ENCODE data around the gene ABCC2.
"Not testable (repeated sequence)": the region's sequence is repeated elsewhere in the genome, so short reads cannot be mapped to it uniquely, and the experiment has no call there.

ABCC2 gene

DNA sequence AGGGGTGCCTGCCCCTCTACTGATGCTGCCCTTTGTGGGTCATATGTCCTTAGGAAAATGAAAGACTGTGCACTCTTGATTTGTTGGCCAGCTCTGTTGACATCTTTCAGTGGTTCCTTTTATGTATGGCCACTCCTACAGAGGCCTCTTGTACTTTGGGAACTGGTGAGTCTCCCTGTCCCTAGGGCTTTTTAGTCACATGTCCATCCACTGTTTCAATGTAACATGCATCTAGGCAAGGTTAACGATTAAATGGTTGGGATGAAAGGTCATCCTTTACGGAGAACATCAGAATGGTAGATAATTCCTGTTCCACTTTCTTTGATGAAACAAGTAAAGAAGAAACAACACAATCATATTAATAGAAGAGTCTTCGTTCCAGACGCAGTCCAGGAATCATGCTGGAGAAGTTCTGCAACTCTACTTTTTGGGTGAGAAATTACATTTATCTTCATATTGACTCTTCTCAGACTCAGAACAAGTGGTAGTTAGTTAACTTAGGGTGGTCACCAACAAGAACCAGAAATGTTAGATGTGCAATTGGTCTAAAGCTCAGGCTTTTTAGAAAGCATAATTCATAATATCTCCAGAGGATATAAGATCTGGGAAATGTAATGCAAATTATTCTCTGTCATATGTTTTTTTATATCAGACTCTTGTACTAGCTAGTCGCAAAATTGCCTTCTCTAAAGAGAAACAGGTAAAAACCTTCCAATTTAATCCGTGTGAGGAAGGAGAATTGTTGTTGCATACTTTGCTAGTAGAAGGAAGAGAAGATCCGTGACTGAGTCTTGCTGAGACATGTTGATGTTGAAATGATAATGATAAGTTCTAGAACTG lies at the start of gene ABCC2:
TSS of gene ABCC2 (plus strand) at position 194 of the 840 bp plus-strand sequence. CDS start at position 399, 205 bp downstream.
- ATAC-seq = no peak

DNA sequence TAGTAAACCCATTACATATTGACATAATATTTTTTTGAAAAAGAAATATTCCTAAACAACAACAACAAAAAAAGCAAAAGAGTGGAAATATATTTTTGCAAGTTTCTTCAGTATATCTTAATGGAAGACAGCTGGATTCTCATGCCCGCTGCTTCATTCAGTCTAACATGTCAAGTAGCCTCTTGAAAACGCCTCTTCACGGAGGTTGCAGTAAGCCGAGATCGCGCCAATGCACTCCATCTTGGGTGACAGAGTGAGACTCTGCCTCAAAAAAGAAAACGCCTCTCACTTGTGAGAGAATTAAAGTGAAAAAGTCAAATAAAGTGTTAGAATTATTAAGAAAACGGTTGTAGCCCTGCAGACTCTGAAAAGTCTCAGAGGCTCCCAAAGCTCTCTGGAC lies 49.1 kb upstream of the ABCC2 start:
- ATAC-seq = no peak

DNA sequence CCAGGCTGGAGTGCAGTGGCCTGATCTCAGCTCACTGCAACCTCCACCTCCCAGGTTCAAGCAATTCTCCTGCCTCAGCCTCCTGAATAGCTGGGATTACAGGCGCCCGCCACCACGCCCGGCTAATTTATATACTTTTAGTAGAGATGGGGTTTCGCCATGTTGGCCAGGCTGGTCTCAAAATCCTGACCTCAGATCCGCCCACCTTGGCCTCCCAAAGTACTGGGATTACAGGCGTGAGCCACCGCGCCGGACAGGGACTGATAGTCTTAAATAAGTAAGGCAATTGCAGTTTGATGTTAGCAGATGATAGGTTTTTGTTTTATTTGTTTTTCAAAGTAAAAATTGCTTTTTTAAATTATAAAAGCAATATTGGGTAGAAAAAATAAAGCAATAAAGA lies 48.3 kb upstream of the ABCC2 start:
- ATAC-seq = not testable (repeated sequence)

DNA sequence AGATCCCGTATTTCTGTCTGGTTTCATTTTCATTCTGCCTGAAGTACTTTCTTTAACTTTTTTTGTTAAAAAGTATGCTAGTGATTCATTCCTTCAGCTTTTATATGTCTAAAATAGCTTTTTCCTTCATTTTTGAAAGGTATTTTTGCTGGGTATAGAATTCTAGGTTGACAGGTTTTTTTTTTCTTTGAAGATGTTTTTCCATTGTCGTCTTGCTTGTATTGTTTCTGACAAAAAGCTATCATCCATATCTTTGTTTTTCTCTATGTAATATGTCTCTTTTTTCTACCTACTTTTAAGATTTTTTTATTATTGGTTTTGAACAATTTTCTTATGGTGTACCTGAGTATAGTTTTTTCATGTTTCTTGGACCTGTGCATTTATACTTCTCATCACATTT lies 42.2 kb upstream of the ABCC2 start:
- ATAC-seq = no peak

DNA sequence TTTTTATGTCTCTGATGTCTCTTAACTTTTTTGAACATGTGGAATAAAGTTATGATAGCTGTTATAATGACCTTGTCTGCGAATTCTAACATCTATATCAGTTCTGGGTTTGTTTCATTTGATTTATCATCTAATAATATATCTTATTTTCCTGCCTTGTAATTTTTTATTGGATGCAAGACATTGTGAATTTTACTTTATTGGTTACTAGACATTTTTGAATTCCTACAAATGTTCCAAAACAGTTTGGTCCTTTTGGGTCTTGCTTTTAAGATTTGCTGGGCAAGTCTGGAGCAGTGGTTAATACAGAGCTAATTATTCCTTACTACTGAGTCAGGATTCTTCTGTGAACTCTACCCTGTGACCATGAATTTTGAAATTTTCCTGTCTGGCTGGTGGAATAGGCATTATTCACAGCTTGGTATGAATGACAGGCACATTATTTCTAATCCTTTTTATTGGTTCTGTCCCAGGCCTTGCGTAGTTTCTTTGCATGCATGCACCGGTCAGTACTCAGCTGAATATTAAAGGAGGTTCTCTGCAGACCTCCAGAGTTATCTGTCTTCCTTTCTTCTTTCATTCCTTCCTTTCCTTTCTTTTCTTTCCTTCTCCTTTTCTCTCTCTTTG lies 41.4 kb upstream of the ABCC2 start:
- no peak for ATAC-seq

DNA sequence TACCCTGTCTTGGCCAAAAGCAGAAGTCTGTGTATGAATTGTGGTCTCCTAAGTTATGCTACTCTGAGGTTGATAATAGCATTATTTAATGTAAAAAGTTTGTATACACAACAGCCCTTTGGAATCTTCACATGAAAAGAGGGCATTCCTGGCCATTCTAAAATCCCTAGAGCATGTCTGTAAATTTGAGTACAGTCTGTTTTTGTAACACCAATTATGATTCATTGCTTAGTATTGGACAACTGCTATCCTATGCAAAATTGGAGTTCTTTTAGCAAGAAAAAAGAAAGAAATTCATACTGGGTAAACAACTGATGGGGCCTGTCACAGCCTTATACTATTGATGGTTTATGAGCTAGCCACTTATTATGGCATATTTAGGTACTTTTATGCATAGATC lies 40.2 kb upstream of the ABCC2 start:
- no peak for ATAC-seq

DNA sequence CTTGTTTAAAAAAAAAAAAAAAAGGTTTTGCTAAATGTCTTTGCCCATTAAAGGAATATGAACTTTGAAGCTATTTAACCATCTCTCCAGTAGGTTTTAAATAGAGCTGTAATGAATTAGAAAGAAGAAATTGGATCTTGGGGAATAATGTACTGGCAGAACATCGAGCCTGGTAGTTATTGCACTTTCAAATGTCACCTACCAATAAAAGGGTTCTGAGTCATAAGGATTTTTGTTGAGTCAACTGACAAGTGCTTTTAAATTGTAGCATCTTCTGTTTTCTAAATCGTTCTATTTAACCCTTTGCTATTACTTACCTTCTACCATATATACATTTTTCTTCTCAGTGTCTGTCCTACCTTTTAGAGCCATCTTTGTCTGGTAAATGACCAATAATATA lies 39.7 kb upstream of the ABCC2 start:
- peak in 1 of 2 donors; percentile 56 for ATAC-seq

DNA sequence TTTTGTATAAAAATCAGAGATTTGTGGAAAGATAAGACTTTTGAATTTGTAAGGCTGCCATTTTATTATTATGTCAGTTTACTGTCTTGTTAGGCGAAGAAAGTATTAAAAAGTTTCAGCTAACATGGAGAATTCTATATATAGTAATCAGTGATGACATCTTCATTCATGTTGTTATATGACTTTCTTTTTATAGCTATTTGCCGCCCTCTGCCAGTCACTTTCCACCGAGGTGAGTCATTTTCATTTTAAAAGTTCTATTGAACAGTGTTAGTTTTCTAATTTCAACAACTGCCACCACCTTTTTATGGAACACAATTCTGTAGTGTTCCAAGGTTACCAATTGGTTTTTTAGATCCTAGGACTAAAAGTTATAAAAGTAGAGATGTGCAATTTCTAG lies 38.6 kb upstream of the ABCC2 start:
- peak; percentile 32 to 63 for ATAC-seq

DNA sequence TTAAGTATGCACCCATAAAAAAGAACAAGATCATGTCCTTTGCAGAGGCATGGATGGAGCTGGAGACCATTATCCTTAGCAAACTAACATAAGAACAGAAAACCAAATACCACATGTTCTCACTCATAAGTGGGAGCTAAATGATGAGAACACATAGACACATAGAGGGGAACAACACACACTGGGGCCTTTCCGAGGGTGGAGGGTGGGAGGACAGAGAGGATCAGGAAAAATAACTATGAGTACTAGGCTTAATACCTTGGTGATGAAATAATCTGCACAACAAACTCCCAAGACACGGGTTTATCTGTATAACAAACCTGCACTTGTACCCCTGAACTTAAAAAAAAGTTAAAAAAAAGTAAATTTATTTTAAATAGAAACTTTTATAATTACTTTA lies 36.3 kb upstream of the ABCC2 start:
- not testable (repeated sequence) for ATAC-seq

DNA sequence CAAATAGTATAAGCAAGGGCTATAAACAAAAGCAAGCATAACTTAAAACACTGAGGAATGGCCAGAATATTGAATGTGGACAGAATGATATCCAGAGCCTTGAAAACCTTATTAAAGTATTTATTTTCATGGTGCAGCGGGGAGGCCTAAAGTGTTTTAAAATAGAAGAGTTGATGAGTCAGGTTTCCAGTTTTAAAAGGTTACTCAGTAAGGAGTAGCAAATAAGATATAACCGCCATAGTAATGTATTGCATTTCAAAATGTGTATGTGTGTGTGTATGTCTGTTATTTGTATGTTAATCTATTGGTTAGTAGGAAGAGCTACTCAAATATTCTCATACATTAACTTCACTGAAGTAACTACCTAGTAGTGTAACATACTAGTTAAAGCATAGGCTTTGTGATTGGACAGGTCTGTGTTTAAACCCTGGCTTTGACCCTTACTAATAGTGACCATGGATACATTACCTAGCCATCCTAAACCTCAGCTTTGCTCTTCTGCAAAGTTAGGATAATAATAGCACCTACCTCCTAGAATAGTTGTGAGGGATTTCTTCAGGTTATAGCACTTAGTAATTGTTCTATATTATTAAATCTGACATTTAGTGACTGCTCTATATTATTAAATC lies 33.5 kb upstream of the ABCC2 start:
- no peak for ATAC-seq

DNA sequence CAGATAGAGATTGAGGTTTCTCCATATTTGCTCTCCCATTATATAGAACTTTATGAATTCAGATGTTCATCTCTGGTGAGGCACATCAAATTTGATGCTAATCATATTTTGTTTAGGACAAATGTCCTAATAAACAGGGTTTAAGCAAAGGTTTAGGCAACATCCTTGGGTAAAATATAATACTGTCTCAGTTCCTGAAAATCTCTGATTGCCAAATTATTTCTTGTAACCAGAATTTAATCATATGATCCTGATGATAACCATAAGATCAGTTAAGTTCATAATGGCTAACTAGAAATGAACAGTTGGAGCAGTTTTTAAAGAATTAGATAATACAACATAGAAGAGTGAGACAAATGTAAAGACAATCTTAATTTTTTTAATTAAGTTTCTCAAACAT lies 31.8 kb upstream of the ABCC2 start:
- no peak for ATAC-seq

DNA sequence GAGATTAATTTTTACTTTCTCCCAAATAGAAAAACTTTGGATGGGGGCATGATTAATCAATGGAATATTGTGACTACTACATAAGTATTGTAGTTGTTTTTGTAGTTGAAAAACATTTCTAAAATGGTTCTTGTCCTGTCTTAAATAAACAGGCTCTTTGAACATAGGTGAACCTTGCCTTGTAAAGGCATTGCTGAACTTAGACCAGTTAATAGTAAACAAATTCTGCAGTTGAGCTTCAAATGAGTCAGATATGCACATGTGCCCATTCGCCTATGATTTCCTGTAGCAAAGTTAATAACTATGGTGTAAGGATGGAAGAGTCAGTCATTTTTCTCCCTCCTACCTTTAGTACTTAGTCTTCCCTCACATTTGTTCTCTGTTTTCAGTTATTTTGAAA lies 27.8 kb upstream of the ABCC2 start:
- no peak for ATAC-seq

DNA sequence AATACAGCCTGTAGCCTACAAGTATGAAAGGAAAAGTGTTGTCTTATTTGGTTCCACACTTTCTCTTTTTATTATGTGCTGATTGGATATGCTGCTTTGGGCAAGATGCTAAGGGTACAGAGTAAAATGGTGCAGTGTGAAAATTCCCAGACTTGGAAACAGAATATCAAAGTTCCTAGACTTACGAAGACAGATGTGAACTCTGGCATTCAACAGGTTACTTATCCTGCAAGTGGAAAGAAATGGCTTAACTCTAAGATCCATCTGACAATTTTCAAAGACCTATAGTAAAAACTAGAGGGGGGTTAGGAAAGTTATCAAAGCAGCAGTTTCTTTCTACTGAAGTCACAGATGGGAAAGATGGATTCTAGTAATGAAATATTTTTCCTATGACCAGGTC lies 26.3 kb upstream of the ABCC2 start:
- no peak for ATAC-seq

DNA sequence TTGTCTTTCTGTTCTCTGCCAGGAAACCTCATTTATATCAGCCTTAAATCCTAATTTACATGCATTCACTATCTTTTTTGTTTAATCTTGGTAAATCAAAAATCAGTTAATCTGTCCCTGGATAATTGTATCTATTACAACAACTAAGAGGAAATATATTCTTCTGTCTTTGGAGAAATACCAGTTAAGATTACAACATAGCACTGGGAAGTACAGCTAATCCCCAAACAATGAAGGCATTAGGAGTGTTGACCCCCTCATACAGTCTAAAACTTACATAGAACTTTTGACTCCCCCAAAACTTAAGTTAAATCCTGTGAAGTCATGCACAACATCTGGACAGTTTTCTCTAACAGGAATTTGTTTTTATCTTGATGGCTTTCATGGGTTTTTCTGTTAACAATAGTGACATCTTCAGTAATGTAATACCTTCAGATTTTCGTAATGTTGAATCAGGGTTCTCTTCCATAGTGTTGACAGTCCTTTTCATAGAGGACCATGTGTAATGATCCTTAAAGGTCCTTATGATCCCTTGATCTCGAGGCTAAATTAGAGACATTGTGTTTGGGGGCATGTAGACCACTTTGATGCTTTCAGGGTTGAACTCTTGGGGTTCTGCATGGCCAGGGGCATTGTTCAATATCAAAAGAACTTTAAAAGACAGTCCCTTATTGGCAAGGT lies 24.1 kb upstream of the ABCC2 start:
- no peak for ATAC-seq

DNA sequence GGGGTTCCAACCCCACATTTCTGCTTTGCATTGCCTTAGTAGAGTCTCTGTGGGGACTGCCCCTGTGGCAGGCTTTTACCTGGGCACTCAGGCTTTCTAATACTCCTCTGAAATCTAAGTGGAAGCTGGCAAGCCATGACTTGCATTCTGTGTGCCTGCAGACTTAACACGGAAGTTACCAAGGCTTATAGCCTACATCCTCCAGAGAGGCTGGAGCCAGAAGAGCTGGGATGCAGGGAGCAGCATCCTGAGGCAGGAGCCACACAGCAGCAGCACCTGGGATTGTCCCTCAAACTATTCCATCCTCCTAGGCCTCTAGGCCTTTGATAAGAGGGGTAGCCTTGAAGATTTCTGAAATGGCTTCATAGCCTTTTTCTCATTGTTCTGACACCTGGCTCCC lies 22.1 kb upstream of the ABCC2 start:
- no peak for ATAC-seq

DNA sequence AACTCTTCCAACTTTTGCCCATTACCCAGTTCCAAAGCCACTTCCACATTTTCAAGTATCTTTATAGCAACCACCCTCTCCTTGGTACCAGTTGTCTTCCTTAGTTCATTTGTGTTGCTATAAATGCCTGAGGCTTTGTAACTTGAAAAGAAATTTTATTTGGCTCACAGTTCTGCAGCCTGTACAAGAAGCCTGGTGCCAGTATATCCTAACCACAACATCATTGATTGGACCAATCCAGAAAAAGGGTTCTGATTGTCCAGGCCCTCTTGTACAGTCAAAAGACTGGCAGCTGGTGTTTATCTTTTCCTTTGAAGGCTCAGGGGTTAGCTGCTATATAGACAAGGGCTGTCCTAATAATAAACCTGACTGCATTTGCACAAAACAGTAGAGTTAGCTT lies 21.1 kb upstream of the ABCC2 start:
- no peak for ATAC-seq

DNA sequence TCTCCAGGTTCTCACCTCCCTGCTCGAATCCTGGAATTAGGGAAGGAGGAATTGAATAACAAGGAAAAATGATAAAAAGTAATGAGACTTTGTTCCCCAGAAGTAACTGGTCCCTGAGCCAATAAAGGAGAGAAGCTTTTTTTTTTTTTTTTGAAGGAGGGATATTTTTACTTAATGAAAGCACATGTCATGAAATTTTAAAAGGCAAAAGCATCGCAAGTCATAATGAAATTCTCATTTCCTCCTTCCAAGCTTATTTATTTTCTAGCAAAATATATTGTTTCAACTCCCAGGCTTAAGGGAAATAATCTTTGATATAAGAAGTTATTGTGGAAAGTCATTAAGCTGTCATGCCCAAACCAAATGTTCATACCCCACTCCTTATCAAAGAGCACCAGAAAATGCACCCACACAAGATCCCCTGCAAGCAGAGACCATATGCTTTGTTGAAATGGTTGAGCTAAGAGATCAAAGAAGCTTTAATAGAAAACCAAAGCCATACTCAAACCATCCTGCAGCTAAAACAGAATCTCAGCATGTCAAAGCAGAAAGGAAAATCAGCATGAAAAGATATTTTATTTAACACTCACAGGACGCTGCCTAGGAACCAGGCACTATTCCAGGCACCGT lies 16.7 kb upstream of the ABCC2 start:
- no peak for ATAC-seq

DNA sequence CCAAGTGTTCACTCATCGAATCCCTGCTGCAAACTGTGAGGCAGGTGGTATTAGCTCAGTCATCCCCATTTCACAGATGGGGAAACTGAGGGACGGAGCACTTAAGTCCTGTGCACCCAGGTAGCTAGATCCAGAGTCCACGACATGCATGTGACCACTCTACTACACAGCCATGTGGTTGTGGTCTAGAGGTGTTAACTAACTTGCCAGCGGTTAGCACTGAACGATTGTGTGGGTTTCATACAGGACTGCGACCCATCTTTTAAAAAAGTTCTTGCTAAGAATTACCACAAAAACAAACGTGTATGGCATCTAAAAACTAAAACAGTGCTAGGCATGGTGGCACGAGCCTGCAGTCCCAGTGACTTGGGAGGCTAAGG lies 16.1 kb upstream of the ABCC2 start:
- peak in 1 of 2 donors; percentile 24 for ATAC-seq

DNA sequence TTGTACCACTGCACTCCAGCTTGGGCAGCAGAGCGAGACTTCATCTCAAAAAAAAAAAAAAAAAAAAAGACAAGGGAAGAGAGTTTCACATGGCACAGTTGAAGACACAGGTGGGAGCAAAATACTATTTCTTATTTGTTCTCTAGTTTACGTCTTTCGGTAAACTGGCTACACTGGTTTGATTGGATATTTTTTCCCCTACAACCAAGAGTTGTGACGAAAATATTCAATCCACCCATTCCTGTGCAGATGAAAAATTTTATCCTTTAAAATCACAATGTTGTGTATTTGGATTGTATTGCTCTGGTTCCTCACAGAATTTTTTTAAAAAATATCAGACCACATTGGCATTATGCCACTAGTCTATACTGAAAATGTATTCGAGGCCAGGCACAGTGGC lies 14.5 kb upstream of the ABCC2 start:
- ATAC-seq = no peak

DNA sequence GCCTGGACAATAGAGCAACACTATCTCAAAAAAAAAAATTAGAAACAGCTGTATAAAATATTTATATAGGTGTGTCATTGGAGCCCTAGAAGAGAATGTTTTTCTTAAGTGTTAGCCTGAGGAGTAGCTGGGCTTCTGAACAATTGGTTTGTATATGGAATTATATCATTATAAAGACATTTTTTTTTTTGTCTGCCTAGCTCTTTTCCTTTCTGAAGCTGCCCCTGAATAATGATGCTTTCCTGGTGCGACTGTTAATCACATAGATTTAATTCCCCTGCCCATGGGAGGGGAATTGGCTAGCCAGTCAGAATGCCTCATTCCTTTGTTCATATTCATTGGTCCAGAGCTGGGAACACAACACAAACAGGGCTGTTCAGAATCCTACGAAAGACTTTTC lies 13.9 kb upstream of the ABCC2 start:
- ATAC-seq = no peak

DNA sequence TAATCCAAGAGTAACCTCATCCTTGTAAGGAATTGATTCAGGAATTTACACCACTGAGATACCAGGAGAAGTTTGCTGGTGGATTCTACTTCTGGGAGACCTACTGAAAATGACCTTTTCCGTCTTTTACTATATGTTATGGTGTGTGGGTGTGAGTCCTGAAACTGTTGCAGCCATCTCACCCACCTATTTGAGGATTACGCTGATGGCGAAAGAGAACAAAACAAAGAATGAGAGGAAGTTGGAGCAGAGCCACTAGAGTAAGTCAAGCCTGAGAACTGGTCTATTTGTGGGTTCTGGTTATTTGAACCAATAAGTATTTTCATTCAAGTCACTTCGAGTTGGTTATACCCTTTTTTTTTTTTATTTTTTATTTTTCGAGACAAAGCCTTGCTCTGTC lies 12.7 kb upstream of the ABCC2 start:
- ATAC-seq = no peak

DNA sequence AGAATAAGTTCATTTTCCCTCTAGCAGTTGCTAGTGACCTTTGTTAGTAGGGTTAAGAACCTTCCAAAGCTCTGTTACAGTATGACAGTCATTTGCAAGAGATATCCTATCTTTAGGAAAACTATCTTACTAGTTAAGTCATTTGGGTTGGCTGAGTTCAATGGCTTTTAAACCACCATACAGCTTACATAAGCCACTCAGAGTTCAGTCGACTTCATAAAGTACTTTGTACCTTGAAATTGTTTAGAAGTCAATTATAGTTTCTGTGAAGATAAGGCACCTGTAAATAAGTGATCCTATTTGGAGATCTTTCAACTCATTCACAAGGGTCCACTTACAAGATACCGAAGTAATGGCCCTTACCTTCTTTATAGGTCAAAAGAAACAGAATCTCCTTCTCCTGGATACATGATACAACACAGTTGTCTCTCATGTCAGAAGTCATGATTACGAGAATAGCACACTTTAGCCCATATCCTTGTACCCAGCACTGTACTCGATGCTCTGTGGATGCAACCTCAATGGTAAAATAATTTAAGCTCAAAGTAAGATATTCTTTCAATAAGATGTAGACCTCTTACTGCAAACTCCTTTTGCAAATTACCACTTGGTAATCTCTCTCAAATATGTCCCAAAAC lies 11.9 kb upstream of the ABCC2 start:
- no peak for ATAC-seq

DNA sequence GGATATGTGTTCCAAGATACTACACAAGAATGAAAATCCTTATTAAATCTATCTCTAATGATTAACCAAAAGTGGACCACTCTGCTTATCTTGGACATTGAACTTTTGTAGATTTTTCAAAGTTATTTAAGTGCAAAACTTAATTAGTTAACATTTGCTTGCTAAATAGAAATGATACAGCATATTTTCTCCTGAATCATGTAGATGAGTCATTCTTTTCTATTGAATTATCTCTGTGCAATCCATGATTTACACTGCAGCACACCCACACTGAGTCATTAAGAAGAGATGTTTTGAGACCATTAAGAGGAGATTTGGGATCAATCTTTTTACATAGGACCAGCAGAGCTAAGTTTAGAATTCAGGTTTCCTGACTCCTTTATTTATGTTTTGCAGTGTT lies 6.6 kb upstream of the ABCC2 start:
- peak; percentile 72 to 88 for ATAC-seq

Measured in activated CD4-positive, CD25-positive, alpha-beta regulatory T cell treated with anti-CD3 and anti-CD28 coated beads, Interleukin-2, amount 50 U/mL, for 24 hours (primary cell).